ENCODE measurements around the gene LRRC7. TPM values are rescaled to one million over a fixed set of nuclear protein-coding genes. Genes with fewer than 3 reads are reported as not detected.

The LRRC7 gene
- polyA plus RNA-seq, 1 of the 3 experiments (the other 2 are of a cell fraction), result 0.02 TPM

DNA sequence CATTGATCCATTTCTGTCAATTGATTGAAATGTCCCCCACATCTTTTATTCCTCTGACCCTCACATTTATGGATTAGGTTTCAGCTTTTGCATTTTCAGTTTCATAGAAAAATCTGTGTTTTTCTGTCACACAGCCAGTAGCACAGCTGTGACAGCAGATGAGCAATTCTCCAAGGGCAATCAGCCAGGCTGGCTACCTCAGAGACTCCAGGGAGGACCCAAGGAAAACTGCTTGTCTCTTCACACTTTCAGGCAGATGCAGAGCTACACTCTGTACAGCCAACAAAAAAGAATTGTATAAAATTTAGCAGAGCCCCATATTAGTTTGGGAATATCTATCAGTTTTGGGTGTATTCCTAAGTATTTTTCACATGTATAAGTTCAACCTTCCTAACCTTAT lies 257.2 kb downstream of the LRRC7 start:
- H3K4me1 ChIP-seq (ENCODE audit: control insufficient read depth in 1 of 2, insufficient read depth in 2 of 2, low read depth in 1 of 2, low read length in 1 of 2), result no peaks in the 10 kb centered on the region; a peak in 1 of 4 replicates
- no peaks in the 10 kb centered on the region for H4K20me1 ChIP-seq (ENCODE audit: insufficient read depth)
- no peak for TF ChIP-seq FOSL2 (IDR thresholded peaks at IDR 0.05; ENCODE audit: borderline replicate concordance, low read depth)
- no peak for TF ChIP-seq MXI1 (IDR thresholded peaks at IDR 0.05; ENCODE audit: low read depth, low read length)
- TF ChIP-seq TCF12 (IDR thresholded peaks at IDR 0.05), result no peak
- TF ChIP-seq, protein P1, sequence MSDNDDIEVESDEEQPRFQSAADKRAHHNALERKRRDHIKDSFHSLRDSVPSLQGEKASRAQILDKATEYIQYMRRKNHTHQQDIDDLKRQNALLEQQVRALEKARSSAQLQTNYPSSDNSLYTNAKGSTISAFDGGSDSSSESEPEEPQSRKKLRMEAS (IDR thresholded peaks at IDR 0.05; ENCODE audit: low read depth), result no peak
- no peak for TF ChIP-seq EP300 (IDR thresholded peaks at IDR 0.05; ENCODE audit: borderline replicate concordance in 1 of 2, low read depth in 1 of 2, low read length in 1 of 2)
- no peak for TF ChIP-seq POLR2AphosphoS5 (IDR thresholded peaks at IDR 0.05; ENCODE audit: low read depth, low read length)
- TF ChIP-seq, protein P2, sequence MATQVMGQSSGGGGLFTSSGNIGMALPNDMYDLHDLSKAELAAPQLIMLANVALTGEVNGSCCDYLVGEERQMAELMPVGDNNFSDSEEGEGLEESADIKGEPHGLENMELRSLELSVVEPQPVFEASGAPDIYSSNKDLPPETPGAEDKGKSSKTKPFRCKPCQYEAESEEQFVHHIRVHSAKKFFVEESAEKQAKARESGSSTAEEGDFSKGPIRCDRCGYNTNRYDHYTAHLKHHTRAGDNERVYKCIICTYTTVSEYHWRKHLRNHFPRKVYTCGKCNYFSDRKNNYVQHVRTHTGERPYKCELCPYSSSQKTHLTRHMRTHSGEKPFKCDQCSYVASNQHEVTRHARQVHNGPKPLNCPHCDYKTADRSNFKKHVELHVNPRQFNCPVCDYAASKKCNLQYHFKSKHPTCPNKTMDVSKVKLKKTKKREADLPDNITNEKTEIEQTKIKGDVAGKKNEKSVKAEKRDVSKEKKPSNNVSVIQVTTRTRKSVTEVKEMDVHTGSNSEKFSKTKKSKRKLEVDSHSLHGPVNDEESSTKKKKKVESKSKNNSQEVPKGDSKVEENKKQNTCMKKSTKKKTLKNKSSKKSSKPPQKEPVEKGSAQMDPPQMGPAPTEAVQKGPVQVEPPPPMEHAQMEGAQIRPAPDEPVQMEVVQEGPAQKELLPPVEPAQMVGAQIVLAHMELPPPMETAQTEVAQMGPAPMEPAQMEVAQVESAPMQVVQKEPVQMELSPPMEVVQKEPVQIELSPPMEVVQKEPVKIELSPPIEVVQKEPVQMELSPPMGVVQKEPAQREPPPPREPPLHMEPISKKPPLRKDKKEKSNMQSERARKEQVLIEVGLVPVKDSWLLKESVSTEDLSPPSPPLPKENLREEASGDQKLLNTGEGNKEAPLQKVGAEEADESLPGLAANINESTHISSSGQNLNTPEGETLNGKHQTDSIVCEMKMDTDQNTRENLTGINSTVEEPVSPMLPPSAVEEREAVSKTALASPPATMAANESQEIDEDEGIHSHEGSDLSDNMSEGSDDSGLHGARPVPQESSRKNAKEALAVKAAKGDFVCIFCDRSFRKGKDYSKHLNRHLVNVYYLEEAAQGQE (IDR thresholded peaks at IDR 0.05; ENCODE audit: low read depth, low read length), result no peak
- TF ChIP-seq MEF2A (IDR thresholded peaks at IDR 0.05; ENCODE audit: borderline replicate concordance, low read depth), result no peak
- TF ChIP-seq NRF1 (IDR thresholded peaks at IDR 0.05; ENCODE audit: low read depth, low read length), result no peak
- TF ChIP-seq TEAD4 (IDR thresholded peaks at IDR 0.05; ENCODE audit: borderline replicate concordance, insufficient read depth), result no peak
- TF ChIP-seq SIN3A (IDR thresholded peaks at IDR 0.05; ENCODE audit: borderline replicate concordance, low read depth, low read length), result no peak
- TF ChIP-seq YY1 (IDR thresholded peaks at IDR 0.05; ENCODE audit: low read depth), result no peak
- TF ChIP-seq RCOR1 (IDR thresholded peaks at IDR 0.05; ENCODE audit: low read length), result no peak
- H2AFZ ChIP-seq (ENCODE audit: low read depth), result no peak overlapping the region
- POLR2A ChIA-PET, result no interaction called here
- H3K36me3 ChIP-seq (replicated peaks in 1 of 2; ENCODE audit: control insufficient read depth in 1 of 2, insufficient read depth in 2 of 2, low read length in 1 of 2), result no peaks in the 10 kb centered on the region
- H3K9me3 ChIP-seq, result no peaks in the 10 kb centered on the region
- H3K4me2 ChIP-seq, result no peak overlapping the region
- no peak overlapping the region for H3K27ac ChIP-seq (ENCODE audit: low read depth in 2 of 2, low read length in 1 of 2)
- no peak overlapping the region for H3K4me3 ChIP-seq (ENCODE audit: low read depth in 2 of 2, low read length in 1 of 2)
- no peak overlapping the region for H3K9ac ChIP-seq
- CTCF ChIA-PET, result no interaction called here
- DNase-seq, result no peak
- no peaks in the 10 kb centered on the region for H3F3A ChIP-seq (replicated peaks; ENCODE audit: insufficient read depth)
- H3K9me2 ChIP-seq, result no peaks in the 10 kb centered on the region
- H3K79me2 ChIP-seq (ENCODE audit: insufficient read depth), result no peaks in the 10 kb centered on the region
- no peaks in the 10 kb centered on the region for H3K27me3 ChIP-seq (ENCODE audit: insufficient read depth)

DNA sequence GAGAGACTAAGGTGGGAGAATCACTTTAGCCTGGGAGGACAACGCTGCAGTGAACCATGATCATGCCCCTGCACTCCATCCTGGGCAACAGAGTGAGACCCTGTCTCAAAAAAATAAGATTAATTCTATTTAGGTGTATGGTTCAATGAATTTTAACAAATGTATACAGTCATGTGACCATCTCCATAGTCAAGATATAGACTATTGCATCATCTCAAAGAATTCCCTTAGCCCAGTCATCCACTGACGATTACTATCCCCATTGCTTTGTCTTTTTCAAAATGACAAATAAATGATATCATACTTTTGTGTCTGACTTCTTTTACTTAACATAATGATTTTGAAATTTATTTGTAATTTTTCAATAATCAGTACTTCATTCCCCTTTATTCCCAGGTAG lies 260.0 kb downstream of the LRRC7 start:
- no peaks in the 10 kb centered on the region for H4K20me1 ChIP-seq (ENCODE audit: insufficient read depth)
- no peaks in the 10 kb centered on the region for H3K36me3 ChIP-seq (replicated peaks in 1 of 2; ENCODE audit: control insufficient read depth in 1 of 2, insufficient read depth in 2 of 2, low read length in 1 of 2)
- H3K4me2 ChIP-seq, result no peak overlapping the region
- no peaks in the 10 kb centered on the region for H3K79me2 ChIP-seq (ENCODE audit: insufficient read depth)
- POLR2A ChIA-PET, result no interaction called here
- no peaks in the 10 kb centered on the region for H3K9me3 ChIP-seq
- WGBS (ENCODE audit: low lambda C conversion rate), result 72% methylated on average over 2 of the region's 2 CpGs
- CTCF ChIA-PET, result no interaction called here
- H3K9ac ChIP-seq, result no peak overlapping the region
- H3K9me2 ChIP-seq, result no peaks in the 10 kb centered on the region
- H2AFZ ChIP-seq (ENCODE audit: low read depth), result no peak overlapping the region
- no peak overlapping the region for H3K27ac ChIP-seq (ENCODE audit: low read depth in 2 of 2, low read length in 1 of 2)
- H3K4me1 ChIP-seq (ENCODE audit: control insufficient read depth in 1 of 2, insufficient read depth in 2 of 2, low read depth in 1 of 2, low read length in 1 of 2), result no peaks in the 10 kb centered on the region; a peak in 1 of 4 replicates
- H3K4me3 ChIP-seq (ENCODE audit: low read depth in 2 of 2, low read length in 1 of 2), result no peak overlapping the region
- no peak for TF ChIP-seq RCOR1 (IDR thresholded peaks at IDR 0.05; ENCODE audit: low read length)
- no peak for TF ChIP-seq FOXM1 (IDR thresholded peaks at IDR 0.05; ENCODE audit: low read depth)
- TF ChIP-seq, protein P3, sequence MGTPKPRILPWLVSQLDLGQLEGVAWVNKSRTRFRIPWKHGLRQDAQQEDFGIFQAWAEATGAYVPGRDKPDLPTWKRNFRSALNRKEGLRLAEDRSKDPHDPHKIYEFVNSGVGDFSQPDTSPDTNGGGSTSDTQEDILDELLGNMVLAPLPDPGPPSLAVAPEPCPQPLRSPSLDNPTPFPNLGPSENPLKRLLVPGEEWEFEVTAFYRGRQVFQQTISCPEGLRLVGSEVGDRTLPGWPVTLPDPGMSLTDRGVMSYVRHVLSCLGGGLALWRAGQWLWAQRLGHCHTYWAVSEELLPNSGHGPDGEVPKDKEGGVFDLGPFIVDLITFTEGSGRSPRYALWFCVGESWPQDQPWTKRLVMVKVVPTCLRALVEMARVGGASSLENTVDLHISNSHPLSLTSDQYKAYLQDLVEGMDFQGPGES (IDR thresholded peaks at IDR 0.05; ENCODE audit: low read depth, low read length), result no peak
- TF ChIP-seq, protein P2 (IDR thresholded peaks at IDR 0.05; ENCODE audit: low read depth, low read length), result no peak
- TF ChIP-seq MXI1 (IDR thresholded peaks at IDR 0.05; ENCODE audit: low read depth, low read length), result no peak
- no peaks in the 10 kb centered on the region for H3F3A ChIP-seq (replicated peaks; ENCODE audit: insufficient read depth)
- no peaks in the 10 kb centered on the region for H3K27me3 ChIP-seq (ENCODE audit: insufficient read depth)
- no peak for DNase-seq

Data from SK-N-SH (cell line).